HG03045 (cell line): ENCODE data around the gene PDGFB.

Source experiments
- ATAC-seq: cut with Tn5 transposase; IDR thresholded peaks from one replicate; pipeline ENCODE4 v1.9.1; 2021; ENCODE audit warnings: mild to moderate bottlenecking, moderate library complexity; ENCODE audit not compliant: unreplicated experiment

PDGFB gene

GRCh38 chr22:39176714-39177455 lies 67.9 kb downstream of the PDGFB start:
- no peak for ATAC-seq

- no peak for ATAC-seq
These were observed 68.6 kb downstream of the PDGFB start for GRCh38 chr22:39176143-39176713.

- no peak for ATAC-seq
These were observed 69.2 kb downstream of the PDGFB start for GRCh38 chr22:39175353-39176142.

- ATAC-seq, result no peak
These were observed 70.1 kb downstream of the PDGFB start for GRCh38 chr22:39174498-39175352.

- ATAC-seq, result no peak
These were observed 70.8 kb downstream of the PDGFB start for GRCh38 chr22:39173787-39174497.
